ENCODE data around the gene ARHGEF11.
"Not testable (repeated sequence)": the region's sequence is repeated elsewhere in the genome, so short reads cannot be mapped to it uniquely, and the experiment has no call there.

The ARHGEF11 gene, protein sequence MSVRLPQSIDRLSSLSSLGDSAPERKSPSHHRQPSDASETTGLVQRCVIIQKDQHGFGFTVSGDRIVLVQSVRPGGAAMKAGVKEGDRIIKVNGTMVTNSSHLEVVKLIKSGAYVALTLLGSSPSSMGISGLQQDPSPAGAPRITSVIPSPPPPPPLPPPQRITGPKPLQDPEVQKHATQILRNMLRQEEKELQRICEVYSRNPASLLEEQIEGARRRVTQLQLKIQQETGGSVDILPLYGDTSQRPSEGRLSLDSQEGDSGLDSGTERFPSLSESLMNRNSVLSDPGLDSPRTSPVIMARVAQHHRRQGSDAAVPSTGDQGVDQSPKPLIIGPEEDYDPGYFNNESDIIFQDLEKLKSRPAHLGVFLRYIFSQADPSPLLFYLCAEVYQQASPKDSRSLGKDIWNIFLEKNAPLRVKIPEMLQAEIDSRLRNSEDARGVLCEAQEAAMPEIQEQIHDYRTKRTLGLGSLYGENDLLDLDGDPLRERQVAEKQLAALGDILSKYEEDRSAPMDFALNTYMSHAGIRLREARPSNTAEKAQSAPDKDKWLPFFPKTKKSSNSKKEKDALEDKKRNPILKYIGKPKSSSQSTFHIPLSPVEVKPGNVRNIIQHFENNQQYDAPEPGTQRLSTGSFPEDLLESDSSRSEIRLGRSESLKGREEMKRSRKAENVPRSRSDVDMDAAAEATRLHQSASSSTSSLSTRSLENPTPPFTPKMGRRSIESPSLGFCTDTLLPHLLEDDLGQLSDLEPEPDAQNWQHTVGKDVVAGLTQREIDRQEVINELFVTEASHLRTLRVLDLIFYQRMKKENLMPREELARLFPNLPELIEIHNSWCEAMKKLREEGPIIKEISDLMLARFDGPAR (N-terminal part only)

DNA sequence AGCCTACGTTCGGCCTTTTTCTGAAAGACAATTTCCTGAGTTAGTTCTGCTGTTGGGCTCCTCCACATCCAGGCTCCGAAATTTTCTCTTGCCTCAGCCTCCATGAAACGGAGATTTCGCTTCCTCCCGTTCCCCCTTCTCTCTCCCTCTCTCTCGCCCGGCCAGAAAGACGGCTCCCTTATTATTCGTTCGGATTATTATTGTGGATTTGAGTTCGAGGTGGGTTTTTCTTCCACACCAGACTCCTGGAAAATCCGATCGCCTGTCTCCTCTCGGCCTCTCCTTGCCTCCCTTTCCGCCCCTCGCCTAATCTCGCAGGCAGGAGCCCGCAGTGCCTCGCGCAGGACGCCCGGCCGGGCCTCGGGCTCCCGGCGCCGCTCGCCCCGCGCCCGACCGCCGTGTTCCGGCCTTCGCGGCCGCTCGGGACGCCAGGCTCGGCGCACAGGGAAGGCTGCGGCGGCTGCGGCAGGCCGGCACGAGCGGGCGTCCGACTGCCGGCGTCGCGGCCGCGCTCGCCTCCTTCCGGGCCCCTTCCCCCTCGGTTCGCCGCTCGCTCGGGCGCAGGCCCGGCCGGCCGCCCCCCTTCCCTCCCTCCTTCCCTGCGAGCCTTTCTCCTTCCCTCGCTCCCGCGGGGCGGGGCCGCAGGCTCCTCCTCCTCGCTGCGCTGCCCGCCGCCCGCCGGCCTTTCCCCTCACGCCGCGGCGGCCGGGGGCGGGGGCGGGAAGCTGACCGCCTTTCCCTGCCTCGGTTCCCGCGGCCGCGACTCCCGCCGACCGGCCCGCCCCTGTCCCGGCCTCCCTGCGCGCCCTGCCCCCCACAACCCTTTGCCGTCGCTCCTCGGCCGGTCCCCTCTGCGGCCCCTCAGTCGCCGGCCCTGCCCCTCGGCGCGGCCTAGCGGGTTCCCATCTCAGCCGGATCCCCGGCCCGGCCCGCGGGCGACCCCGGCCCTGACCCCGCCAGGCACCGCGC, at the start of gene ARHGEF11:
ARHGEF11 (minus strand) TSS at position 493 of the 969 bp plus-strand sequence. CDS start 1,412 bp downstream, outside the sequence.
- DNase-seq: peak; percentile 45

GRCh38 chr1:157095091-157095490, 49.5 kb upstream of the ARHGEF11 start:
- DNase-seq: no peak

- DNase-seq: no peak
These were observed 47.3 kb upstream of the ARHGEF11 start for GRCh38 chr1:157092831-157093230.

GRCh38 chr1:157091668-157092273, 46.2 kb upstream of the ARHGEF11 start:
- no peak for DNase-seq

DNA sequence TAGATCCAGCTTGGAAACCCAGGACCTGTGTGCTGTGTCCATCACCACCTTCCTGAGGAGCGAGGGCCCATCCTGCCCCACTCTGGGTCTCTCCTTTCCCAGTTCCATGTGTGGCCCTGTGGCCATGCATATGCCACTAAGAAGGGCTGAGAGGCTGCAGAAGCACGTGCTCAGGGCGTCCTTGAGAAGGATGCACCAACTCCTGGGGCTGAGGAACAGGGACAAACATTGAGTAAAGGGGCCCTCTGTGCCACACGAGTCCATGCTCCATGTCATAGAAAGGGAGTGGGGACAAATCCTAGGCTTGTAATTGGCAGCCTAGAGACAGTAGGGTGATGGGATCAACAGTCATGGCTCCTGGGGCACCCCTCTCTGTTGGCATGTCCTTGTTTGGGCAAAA, 45.6 kb upstream of the ARHGEF11 start:
- DNase-seq: no peak

GRCh38 chr1:157090771-157091170, 45.2 kb upstream of the ARHGEF11 start:
- no peak for DNase-seq

DNA sequence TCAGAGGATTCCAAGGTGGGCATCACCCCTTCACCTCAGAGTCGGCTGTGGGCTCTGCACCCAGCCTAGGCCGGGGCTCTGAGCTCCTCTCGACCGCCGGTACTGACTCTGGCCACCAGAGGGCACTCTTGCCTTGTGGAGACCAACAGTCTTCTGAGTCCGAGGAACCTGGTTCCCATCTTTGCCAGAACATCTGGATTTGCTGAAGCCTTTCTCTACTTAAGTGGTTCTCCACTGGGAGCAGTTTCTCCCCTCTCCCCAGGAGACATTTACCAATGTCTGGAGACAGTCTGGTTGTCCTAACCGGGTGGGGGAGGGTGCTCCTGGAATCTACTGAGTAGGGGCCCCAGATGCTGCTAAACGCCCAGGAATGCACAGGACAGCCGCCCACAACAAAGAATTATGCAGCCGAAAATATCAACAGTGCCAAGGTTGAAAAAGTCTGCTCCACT, 44.7 kb upstream of the ARHGEF11 start:
- peak; percentile 29 for DNase-seq

DNA sequence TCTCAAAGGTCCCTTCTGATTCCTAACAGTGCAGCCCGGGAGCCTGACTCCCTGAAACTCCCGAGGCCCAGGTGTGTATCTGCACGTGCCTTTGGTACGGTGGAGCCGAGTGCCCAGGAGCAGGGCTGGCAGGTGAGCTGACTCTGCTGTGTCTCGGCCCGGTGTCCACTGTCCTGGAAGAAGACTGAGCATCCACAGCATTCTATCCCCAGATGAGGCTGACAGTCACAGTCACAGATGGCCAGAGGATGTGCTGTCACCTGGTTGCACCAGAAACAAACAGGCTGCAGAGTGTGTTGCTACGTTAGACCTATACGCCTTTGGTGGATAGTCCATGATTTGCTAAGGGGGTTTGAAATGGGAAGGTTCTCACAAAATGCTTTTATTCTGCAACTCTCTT, 44.2 kb upstream of the ARHGEF11 start:
- no peak for DNase-seq

GRCh38 chr1:157088607-157089006, 43.1 kb upstream of the ARHGEF11 start:
- no peak for DNase-seq

DNA sequence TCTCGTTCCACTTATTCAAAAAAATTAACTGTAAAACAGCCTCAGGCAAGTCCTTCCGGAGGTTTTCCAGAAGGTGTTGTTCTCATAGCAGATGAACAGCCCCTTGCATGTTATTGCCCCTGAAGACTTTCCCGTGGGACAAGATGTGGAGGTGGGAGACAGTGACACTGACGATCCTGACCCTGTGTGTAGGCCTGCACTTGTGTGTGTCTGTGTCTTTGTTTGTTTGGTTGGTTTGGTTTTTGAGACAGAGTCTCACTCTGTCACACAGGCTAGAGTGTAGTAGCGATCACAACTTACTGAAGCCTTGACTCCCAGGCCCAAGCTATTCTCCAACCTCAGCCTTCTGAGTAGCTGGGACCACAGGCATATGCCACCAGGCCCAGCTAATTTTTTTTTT, 41.5 kb upstream of the ARHGEF11 start:
- no peak for DNase-seq

DNA sequence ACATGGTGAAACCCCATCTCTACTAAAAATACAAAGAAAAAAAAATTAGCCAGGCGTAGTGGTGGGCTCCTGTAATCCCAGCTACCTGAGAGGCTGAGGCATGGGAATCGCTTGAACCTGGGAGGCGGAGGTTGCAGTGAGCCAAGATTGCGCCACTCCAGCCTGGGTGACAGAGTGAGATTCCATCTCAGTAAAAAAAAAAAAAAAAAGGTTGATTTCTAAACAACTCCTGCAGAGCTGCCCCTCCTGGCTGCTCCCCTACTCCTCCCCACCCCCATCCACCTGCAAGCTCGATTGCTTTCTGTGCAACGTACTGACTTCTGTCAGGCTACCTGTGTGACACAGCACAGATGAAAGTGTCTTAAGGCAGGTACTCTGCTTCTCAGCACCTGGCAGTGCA, 40.8 kb upstream of the ARHGEF11 start:
- DNase-seq: no peak

DNA sequence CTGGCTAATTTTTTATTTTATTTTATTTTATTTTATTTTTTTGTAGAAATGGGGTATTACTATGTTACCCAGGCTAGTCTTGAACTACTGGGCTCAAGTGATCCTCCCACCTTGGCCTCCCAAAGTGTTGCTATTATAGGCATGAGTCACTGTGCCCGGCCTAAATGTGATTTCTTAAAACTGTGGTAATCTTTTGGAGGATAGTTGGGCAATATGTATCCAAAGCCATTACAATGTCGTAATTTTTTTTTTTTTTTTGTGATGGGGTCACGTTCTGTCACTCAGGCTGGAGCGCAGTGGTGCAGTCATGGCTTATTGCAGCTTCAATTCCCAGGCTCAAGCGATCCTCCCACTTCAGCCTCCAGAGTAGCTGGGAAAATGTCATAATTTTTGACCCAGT, 39.9 kb upstream of the ARHGEF11 start:
- DNase-seq: no peak

DNA sequence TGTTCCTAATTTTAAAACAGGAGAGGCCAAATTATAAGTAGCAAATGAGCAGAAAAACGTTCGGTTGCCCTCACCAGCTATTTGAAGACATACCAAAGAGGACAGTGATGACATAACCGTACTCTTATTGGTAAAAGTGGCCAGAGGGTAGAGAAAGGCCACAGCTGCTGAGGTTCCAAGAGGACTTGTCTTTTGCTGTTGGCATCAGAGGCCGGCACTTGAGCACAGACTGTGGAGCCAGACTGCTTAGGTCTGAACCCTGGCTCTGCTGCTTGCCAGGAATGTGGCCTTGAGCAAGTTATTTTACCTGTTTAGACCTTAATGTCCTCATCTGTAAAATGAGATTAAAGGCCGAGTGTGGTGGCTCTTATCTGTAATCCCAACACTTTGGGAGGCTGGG, 39.2 kb upstream of the ARHGEF11 start:
- no peak for DNase-seq

- no peak for DNase-seq
These were observed 36.2 kb upstream of the ARHGEF11 start for GRCh38 chr1:157081707-157082106.

- no peak for DNase-seq
These were observed 35.2 kb upstream of the ARHGEF11 start for GRCh38 chr1:157080714-157081113.

DNA sequence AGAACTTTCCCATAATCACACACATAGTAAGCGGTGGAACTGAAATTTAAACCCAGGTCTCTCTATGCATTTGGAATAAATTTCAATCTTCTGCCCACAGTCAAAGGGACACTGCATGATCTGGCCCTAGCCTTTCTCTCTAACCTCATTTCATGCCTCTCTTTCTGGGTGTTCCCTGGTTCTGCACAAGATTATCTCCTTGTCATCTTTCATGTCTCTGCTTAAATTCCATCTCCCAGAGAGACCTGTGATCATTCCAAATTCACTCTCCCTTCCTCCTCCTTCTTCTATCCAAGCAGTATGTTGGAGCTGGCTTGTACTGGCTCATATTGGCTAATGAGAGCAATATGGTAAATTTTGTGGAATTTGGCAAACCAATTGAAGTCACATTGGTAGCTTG, 31.9 kb upstream of the ARHGEF11 start:
- DNase-seq: no peak

GRCh38 chr1:157073944-157074685, 28.6 kb upstream of the ARHGEF11 start:
- DNase-seq: no peak

DNA sequence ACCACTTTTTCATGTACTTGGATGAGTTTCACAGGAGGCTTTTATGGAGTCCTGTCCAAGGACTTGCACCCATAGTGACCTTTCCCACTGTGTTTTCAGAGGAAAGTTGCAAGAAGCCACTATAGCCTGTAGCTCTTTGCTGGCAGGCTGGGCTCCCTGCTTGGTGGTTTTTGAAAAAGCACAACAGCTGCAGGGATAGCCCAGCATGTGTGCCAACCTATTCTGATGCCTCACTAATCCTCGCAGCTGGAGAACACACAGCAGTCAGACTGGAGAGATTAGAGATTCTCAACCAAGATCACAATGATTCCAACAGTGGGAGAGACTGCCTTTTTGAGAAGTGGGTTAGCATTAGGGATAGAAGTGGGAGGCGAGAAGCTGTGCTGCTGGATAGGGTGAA, 24.1 kb upstream of the ARHGEF11 start:
- DNase-seq: no peak

DNA sequence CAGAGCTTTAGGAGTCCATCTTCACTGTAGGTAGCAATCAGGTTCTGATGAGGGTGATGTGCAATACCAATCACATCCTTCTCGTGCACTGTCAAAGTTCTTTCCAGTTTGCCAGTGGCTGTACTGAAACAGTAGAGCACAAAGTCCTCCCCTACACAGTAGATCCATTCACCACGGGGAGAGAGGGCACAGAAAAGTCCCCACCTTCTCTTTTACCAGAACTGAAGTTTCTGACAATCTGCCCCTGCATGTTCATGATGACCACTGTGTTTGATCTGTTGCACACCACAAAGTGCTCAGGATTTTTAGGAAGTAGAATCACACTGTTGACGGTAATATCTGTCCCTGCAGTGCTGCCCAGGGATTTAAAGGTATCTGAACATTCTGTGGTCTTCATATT, 13.7 kb upstream of the ARHGEF11 start:
- DNase-seq: not testable (repeated sequence)

- DNase-seq: no peak
These were observed 10.7 kb upstream of the ARHGEF11 start for GRCh38 chr1:157056269-157056668.

GRCh38 chr1:157055729-157056128, 10.2 kb upstream of the ARHGEF11 start:
- DNase-seq: not testable (repeated sequence)

All from NCI-H2029 treated with DMSO at 0.1 percent for 48 hours (cell line).